Nephron progenitor cell (in vitro differentiated cells): ENCODE measurements around the gene ANKRD60.

Experiments used
- DNase-seq: peaks from one replicate; pipeline ENCODE4 v3.0.0; 2021
- H3K27ac Mint-ChIP-seq: 2 replicates; pipeline ENCODE4 v1.8.0; 2021; ENCODE audit warnings: mild to moderate bottlenecking, moderate library complexity, mixed read lengths
- H3K27me3 Mint-ChIP-seq: 2 replicates; pipeline ENCODE4 v1.8.0; 2021; ENCODE audit warnings: mild to moderate bottlenecking, low read depth, mixed read lengths; ENCODE audit not compliant: poor library complexity
- H3K36me3 Mint-ChIP-seq: 2 replicates; pipeline ENCODE4 v1.8.0; 2021; ENCODE audit warnings: low read depth, mixed read lengths
- H3K4me1 Mint-ChIP-seq: 2 replicates; pipeline ENCODE4 v1.8.0; 2021; ENCODE audit warnings: mixed read lengths
- H3K4me3 Mint-ChIP-seq: 2 replicates; pipeline ENCODE4 v1.8.0; 2021; ENCODE audit warnings: mild to moderate bottlenecking, moderate library complexity, mixed read lengths
- H3K9me3 Mint-ChIP-seq: 2 replicates; pipeline ENCODE4 v1.8.0; 2021; ENCODE audit warnings: mild to moderate bottlenecking, moderate library complexity, mixed read lengths
- TF ChIP-seq, protein P1 (sequence below): fragments of 200-600 bp; sonication (generic); IDR thresholded peaks from 2 replicates; pipeline ENCODE4 v1.5.0; 2021; ENCODE audit warnings: antibody characterized with exemption

Gene ANKRD60

DNA sequence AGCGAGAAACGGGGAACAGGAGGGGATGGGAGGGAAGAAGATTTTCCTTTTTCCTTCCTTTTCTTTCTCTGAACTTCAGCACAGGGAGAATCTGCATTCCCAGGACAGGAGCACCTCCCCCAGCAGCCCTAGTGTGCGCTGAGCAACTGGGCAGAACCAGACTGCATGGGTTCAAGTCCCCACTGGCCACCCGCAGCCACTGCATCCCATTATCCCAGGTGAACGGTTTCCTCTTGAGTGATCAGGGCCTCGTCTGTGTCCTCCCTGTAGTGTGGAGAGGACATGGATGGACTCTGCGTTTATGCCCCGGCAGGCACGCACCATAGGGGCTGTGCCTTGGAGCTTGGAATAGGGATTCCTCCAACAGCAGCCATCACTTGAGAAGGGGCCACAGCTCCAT is 53.0 kb downstream of the ANKRD60 start:
- peak overlapping the region; percentile 67 for H3K4me3 Mint-ChIP-seq
- H3K27me3 Mint-ChIP-seq: peaks cover 19% of the 10 kb centered on the region
- H3K27ac Mint-ChIP-seq: peak overlapping the region; percentile 70
- H3K9me3 Mint-ChIP-seq: no peaks in the 10 kb centered on the region
- no peaks in the 10 kb centered on the region for H3K36me3 Mint-ChIP-seq
- DNase-seq: no peak
- TF ChIP-seq, protein P1, sequence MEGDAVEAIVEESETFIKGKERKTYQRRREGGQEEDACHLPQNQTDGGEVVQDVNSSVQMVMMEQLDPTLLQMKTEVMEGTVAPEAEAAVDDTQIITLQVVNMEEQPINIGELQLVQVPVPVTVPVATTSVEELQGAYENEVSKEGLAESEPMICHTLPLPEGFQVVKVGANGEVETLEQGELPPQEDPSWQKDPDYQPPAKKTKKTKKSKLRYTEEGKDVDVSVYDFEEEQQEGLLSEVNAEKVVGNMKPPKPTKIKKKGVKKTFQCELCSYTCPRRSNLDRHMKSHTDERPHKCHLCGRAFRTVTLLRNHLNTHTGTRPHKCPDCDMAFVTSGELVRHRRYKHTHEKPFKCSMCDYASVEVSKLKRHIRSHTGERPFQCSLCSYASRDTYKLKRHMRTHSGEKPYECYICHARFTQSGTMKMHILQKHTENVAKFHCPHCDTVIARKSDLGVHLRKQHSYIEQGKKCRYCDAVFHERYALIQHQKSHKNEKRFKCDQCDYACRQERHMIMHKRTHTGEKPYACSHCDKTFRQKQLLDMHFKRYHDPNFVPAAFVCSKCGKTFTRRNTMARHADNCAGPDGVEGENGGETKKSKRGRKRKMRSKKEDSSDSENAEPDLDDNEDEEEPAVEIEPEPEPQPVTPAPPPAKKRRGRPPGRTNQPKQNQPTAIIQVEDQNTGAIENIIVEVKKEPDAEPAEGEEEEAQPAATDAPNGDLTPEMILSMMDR: no peak
- peaks cover 60% of the 10 kb centered on the region for H3K4me1 Mint-ChIP-seq

DNA sequence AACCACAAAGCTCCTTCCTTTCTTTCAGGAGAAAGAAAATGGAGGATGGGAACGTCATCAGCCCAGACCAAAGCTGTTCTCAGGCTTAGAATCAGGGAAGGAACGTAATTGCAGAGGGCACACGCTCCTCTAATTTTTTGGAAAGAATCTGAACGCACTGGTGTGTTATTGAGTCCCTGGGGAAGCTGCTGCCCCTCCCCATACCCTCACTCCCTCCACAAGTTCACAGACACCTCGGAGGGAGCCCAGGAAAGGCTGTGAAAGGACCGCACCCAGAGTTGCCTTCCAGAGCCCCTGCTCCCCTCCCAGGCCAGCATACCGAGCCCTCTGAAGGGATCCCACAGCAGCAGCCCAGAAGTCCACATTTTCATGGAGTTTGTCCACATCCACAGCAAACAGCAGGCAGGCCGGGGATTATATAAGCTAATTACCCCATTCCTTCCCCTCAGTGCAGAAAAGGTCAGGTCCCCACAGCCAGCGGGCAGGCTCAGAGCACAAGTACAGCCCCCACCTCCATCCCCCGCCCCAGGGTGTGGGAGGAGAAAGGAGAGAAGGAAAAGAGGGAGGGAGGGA is 53.7 kb downstream of the ANKRD60 start:
- peaks cover 64% of the 10 kb centered on the region for H3K4me1 Mint-ChIP-seq
- DNase-seq: peak; percentile 38
- TF ChIP-seq, protein P1: no peak
- H3K9me3 Mint-ChIP-seq: no peaks in the 10 kb centered on the region
- H3K27ac Mint-ChIP-seq: peak overlapping the region; percentile 70
- H3K27me3 Mint-ChIP-seq: peaks cover 15% of the 10 kb centered on the region
- peak overlapping the region; percentile 67 for H3K4me3 Mint-ChIP-seq
- no peaks in the 10 kb centered on the region for H3K36me3 Mint-ChIP-seq

DNA sequence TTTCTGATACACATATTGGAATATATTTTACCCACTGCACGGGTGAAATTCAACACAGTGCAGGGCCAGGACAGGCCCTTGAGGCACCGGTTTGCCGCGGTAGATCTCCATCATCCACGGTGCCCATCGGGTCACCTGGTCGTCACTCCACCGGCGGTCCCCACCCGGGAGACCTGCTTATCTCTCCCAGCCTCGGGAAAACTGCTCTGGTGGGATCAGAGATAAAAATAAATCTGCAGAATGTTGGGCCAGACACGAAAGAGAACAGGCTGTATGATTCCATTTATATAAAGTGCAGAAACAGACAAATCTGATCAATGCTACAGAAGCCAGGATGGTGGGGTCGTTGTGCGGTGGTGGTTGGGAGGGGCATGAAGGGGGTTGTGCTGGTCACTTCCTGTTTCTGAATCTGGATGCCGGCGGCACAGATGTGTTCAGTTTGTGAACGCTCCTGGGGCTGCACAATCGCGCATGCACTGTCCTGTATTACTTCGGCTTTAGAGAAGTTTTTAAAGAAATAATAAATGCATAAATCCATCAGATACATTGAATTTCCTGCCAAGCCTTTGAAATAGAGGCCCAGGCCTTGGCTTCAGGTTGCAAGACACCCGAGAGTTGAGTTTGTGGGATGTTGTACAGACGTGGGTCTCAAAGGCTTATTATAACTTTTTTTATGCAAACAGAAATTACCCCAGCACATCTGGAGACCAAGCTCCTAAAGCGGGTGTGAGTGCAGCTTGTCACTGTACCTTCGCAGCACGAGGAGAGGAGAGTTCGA is 54.3 kb downstream of the ANKRD60 start:
- TF ChIP-seq, protein P1: no peak
- H3K9me3 Mint-ChIP-seq: no peaks in the 10 kb centered on the region
- H3K27me3 Mint-ChIP-seq: peaks cover 11% of the 10 kb centered on the region
- H3K36me3 Mint-ChIP-seq: no peaks in the 10 kb centered on the region
- peak overlapping the region; percentile 67 for H3K4me3 Mint-ChIP-seq
- peak overlapping the region; percentile 70 for H3K27ac Mint-ChIP-seq
- peaks cover 67% of the 10 kb centered on the region for H3K4me1 Mint-ChIP-seq
- DNase-seq: no peak

DNA sequence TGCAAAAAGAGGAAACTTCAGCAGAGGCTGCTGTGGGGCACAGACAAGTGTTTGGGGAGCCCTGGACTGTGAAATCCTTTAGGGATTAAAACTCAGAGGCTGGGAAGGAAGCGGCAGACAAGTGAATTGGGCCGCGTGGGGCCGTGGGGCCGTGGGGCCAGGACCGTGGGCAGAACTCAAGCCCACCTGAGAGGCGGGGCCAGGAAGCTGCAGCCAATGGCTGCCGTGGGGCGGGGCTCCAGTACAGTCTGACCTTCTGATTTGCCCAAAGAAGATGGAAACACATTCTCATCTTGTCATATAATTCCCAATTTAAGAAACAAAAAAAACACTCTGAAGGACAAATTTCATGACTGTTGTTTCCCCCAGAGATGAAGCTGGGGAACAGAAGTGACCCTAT is 55.4 kb downstream of the ANKRD60 start:
- no peak for DNase-seq
- TF ChIP-seq, protein P1: no peak
- Mint-ChIP-seq H3K9me3 (no peaks in the 10 kb centered on the region), H3K27me3 (peaks cover 4% of the 10 kb centered on the region), H3K4me3 (no peak overlapping the region), H3K27ac (no peak overlapping the region), H3K36me3 (no peaks in the 10 kb centered on the region), H3K4me1 (peaks cover 69% of the 10 kb centered on the region)

DNA sequence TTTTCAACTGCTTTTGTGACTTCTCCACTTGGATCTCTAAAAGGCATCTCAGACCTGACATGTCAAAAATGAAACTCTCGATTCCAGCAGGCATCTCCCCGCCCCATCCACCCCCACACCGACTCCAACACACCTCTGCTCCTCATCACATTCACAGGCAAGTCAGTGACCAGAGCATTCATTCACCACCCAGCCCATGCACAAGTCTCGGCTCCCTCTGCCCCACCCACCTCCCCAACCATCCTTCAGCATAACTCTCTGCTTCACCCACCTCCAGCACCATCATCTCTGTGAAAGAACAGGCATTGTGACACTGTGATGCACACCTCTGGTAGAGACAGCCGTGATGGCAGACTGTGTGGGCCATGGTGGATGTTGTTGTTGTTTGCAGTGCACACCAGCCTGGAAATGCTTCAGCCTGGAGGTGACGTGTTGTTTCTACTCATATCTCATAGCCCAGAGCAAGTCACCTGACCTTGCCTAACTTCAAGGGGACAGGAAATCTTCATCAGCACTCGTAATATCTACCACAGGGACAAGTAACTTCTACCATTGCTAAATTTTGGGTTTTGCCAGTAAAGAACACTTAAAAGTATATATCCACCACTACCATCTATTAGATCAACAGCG is 56.5 kb downstream of the ANKRD60 start:
- no peak overlapping the region for H3K4me3 Mint-ChIP-seq
- no peak overlapping the region for H3K27ac Mint-ChIP-seq
- peaks cover 69% of the 10 kb centered on the region for H3K4me1 Mint-ChIP-seq
- no peak for DNase-seq
- H3K36me3 Mint-ChIP-seq: no peaks in the 10 kb centered on the region
- TF ChIP-seq, protein P1: no peak
- peaks cover 7% of the 10 kb centered on the region for H3K27me3 Mint-ChIP-seq
- no peaks in the 10 kb centered on the region for H3K9me3 Mint-ChIP-seq
